GM12874 (cell line): ENCODE data around the gene NCBP1.

Experiments used
- CTCF ChIP-seq: IDR thresholded peaks from 2 replicates; pipeline ENCODE4 v1.5.1; 2011; ENCODE audit warnings: low read depth, mild to moderate bottlenecking, control low read depth, low read length, moderate library complexity; ENCODE audit not compliant: insufficient read depth

Gene NCBP1

GRCh38 chr9:97615439-97616072 is 18.1 kb upstream of the NCBP1 start:
- peak; percentile 52 for TF ChIP-seq CTCF

- TF ChIP-seq CTCF = no peak
Measured at GRCh38 chr9:97617939-97618416, 15.6 kb upstream of the NCBP1 start.

GRCh38 chr9:97623946-97624345 is 9.7 kb upstream of the NCBP1 start:
- no peak for TF ChIP-seq CTCF

GRCh38 chr9:97625620-97626019 is 8.0 kb upstream of the NCBP1 start:
- no peak for TF ChIP-seq CTCF

GRCh38 chr9:97627624-97628023 is 6.0 kb upstream of the NCBP1 start:
- TF ChIP-seq CTCF = no peak

GRCh38 chr9:97628668-97629067 is 5.0 kb upstream of the NCBP1 start:
- no peak for TF ChIP-seq CTCF

GRCh38 chr9:97629156-97629555 is 4.5 kb upstream of the NCBP1 start:
- TF ChIP-seq CTCF = no peak
